IMR-90 (cell line): ENCODE data around the gene MYO5A.

ENCODE experiments used
- MAZ ChIP-seq: IDR thresholded peaks from 2 replicates; pipeline ENCODE4 v1.6.1; 2012; ENCODE audit warnings: low read depth, mild to moderate bottlenecking, low read length, improper control_type of control experiment, moderate library complexity, borderline replicate concordance
- POLR2A ChIP-seq: IDR thresholded peaks from 2 replicates; pipeline ENCODE4 v1.6.1; 2012; ENCODE audit warnings: mild to moderate bottlenecking, low read depth, low read length
- TF ChIP-seq, protein P1 (sequence below): conservative IDR thresholded peaks from 2 replicates; pipeline ENCODE4 v1.5.1; 2012; ENCODE audit warnings: mild to moderate bottlenecking, low read depth, low read length, improper control_type of control experiment

- TF ChIP-seq, protein P1, sequence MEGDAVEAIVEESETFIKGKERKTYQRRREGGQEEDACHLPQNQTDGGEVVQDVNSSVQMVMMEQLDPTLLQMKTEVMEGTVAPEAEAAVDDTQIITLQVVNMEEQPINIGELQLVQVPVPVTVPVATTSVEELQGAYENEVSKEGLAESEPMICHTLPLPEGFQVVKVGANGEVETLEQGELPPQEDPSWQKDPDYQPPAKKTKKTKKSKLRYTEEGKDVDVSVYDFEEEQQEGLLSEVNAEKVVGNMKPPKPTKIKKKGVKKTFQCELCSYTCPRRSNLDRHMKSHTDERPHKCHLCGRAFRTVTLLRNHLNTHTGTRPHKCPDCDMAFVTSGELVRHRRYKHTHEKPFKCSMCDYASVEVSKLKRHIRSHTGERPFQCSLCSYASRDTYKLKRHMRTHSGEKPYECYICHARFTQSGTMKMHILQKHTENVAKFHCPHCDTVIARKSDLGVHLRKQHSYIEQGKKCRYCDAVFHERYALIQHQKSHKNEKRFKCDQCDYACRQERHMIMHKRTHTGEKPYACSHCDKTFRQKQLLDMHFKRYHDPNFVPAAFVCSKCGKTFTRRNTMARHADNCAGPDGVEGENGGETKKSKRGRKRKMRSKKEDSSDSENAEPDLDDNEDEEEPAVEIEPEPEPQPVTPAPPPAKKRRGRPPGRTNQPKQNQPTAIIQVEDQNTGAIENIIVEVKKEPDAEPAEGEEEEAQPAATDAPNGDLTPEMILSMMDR = no peak
- no peak for TF ChIP-seq POLR2A
- TF ChIP-seq MAZ = no peak
These were observed 209.8 kb downstream of the MYO5A start for GRCh38 chr15:52318729-52319500.
